Measurements from ENCODE around the gene NR1H2.

NR1H2 gene

GRCh38 chr19:50419580-50420035 lies 43.4 kb downstream of the NR1H2 start:
- in situ Hi-C loops (cut with HindIII; ENCODE audit: low sequenced_read_pairs), result no loop called here

GRCh38 chr19:50420127-50420526 lies 43.9 kb downstream of the NR1H2 start:
- in situ Hi-C loops (cut with HindIII; ENCODE audit: low sequenced_read_pairs), result no loop called here

GRCh38 chr19:50420808-50421207 lies 44.6 kb downstream of the NR1H2 start:
- in situ Hi-C loops (cut with HindIII; ENCODE audit: low sequenced_read_pairs), result no loop called here

GRCh38 chr19:50422397-50423278 lies 46.4 kb downstream of the NR1H2 start:
- in situ Hi-C loops (cut with HindIII; ENCODE audit: low sequenced_read_pairs), result no loop called here

- in situ Hi-C loops (cut with HindIII; ENCODE audit: low sequenced_read_pairs), result no loop called here
These were observed 47.2 kb downstream of the NR1H2 start for GRCh38 chr19:50423279-50424113.

GRCh38 chr19:50425581-50425980 lies 49.3 kb downstream of the NR1H2 start:
- in situ Hi-C loops (cut with HindIII; ENCODE audit: low sequenced_read_pairs), result no loop called here

GRCh38 chr19:50427318-50427925 lies 51.2 kb downstream of the NR1H2 start:
- in situ Hi-C loops (cut with HindIII; ENCODE audit: low sequenced_read_pairs), result no loop called here

GRCh38 chr19:50427997-50428425 lies 51.8 kb downstream of the NR1H2 start:
- in situ Hi-C loops (cut with HindIII; ENCODE audit: low sequenced_read_pairs), result no loop called here

GRCh38 chr19:50428772-50429463 lies 52.7 kb downstream of the NR1H2 start:
- in situ Hi-C loops (cut with HindIII; ENCODE audit: low sequenced_read_pairs), result no loop called here

- in situ Hi-C loops (cut with HindIII; ENCODE audit: low sequenced_read_pairs), result no loop called here
These were observed 54.7 kb downstream of the NR1H2 start for GRCh38 chr19:50430888-50431342.

GRCh38 chr19:50431343-50432220 lies 55.3 kb downstream of the NR1H2 start:
- in situ Hi-C loops (cut with HindIII; ENCODE audit: low sequenced_read_pairs), result no loop called here

GRCh38 chr19:50432221-50433028 lies 56.2 kb downstream of the NR1H2 start, which contains the start of gene MYBPC2:
TSS of gene MYBPC2 (plus strand) at chr19:50432892. CDS start at chr19:50432954, 62 bp downstream.
- in situ Hi-C loops (cut with HindIII; ENCODE audit: low sequenced_read_pairs), result no loop called here
